GM23338 (cell line): Measurements from ENCODE around the gene PI4K2A. TPM values are rescaled to one million over a fixed set of nuclear protein-coding genes. Genes with fewer than 3 reads are reported as not detected.

ENCODE experiments used
- ATAC-seq: fragments of 200-7000 bp; cut with Tn5 transposase; 3 replicates; pipeline ENCODE4 v1.9.1; 2020
- DNase-seq: peaks from one replicate; pipeline ENCODE4 v3.0.0-alpha.2; 2015; ENCODE audit warnings: low spot score
- H2AFZ ChIP-seq: fragments of 200-600 bp; sonication (generic); 2 replicates; pipeline ENCODE4 v1.8.0; 2016; ENCODE audit warnings: antibody characterized with exemption, mild to moderate bottlenecking, moderate library complexity
- H3F3A ChIP-seq: fragments of 200-600 bp; sonication (generic); replicated peaks from 2 replicates; pipeline ENCODE4 v1.8.0; 2017; ENCODE audit warnings: antibody characterized with exemption, mixed run types, low read depth
- H3K27ac ChIP-seq: fragments of 200-600 bp; sonication (generic); 2 replicates; pipeline ENCODE4 v1.6.1; 2016; ENCODE audit warnings: low read depth
- H3K27me3 ChIP-seq: fragments of 200-600 bp; sonication (generic); 2 replicates; pipeline ENCODE4 v1.8.0; 2016; ENCODE audit warnings: mild to moderate bottlenecking, mixed run types, moderate library complexity; ENCODE audit not compliant: insufficient read depth
- H3K36me3 ChIP-seq: fragments of 200-600 bp; sonication (generic); 2 replicates; pipeline ENCODE4 v1.8.0; 2016; ENCODE audit warnings: mild to moderate bottlenecking; ENCODE audit not compliant: insufficient read depth
- H3K4me1 ChIP-seq: fragments of 200-600 bp; sonication (generic); 2 replicates; pipeline ENCODE4 v1.8.0; 2016; ENCODE audit warnings: mild to moderate bottlenecking, moderate library complexity; ENCODE audit not compliant: insufficient read depth
- H3K4me2 ChIP-seq: fragments of 200-600 bp; sonication (generic); 2 replicates; pipeline ENCODE4 v1.7.1; 2017; ENCODE audit warnings: mixed run types
- H3K4me3 ChIP-seq: fragments of 200-600 bp; sonication (generic); 2 replicates; pipeline ENCODE4 v1.6.1; 2016; ENCODE audit warnings: mixed run types
- H3K79me2 ChIP-seq: fragments of 200-600 bp; sonication (generic); replicated peaks from 2 replicates; pipeline ENCODE4 v1.8.0; 2017; ENCODE audit warnings: mild to moderate bottlenecking; ENCODE audit not compliant: insufficient read depth
- H3K9me2 ChIP-seq: fragments of 200-600 bp; sonication (generic); 2 replicates; pipeline ENCODE4 v1.8.0; 2017; ENCODE audit not compliant: insufficient read depth
- H4K20me1 ChIP-seq: fragments of 200-600 bp; sonication (generic); replicated peaks from 2 replicates; pipeline ENCODE4 v1.8.0; 2017; ENCODE audit warnings: mild to moderate bottlenecking; ENCODE audit not compliant: insufficient read depth
- H3K27ac Mint-ChIP-seq: 2 replicates; pipeline ENCODE4 v1.8.0; 2020; ENCODE audit warnings: inconsistent platforms, mild to moderate bottlenecking, moderate library complexity, mixed read lengths
- H3K27me3 Mint-ChIP-seq: 3 replicates; pipeline ENCODE4 v1.8.0; 2022; ENCODE audit warnings: low read depth, mild to moderate bottlenecking, moderate library complexity, mixed read lengths, inconsistent platforms; ENCODE audit not compliant: insufficient read depth, poor library complexity
- H3K36me3 Mint-ChIP-seq: 3 replicates; pipeline ENCODE4 v1.8.0; 2021; ENCODE audit warnings: low read depth, mild to moderate bottlenecking, inconsistent platforms, moderate library complexity, mixed read lengths
- H3K4me1 Mint-ChIP-seq: 3 replicates; pipeline ENCODE4 v1.8.0; 2020; ENCODE audit warnings: mild to moderate bottlenecking, inconsistent platforms, mixed read lengths
- H3K4me3 Mint-ChIP-seq: 3 replicates; pipeline ENCODE4 v1.8.0; 2021; ENCODE audit warnings: moderate library complexity, mild to moderate bottlenecking, inconsistent platforms, mixed read lengths
- H3K9me3 Mint-ChIP-seq: 3 replicates; pipeline ENCODE4 v1.8.0; 2020; ENCODE audit warnings: moderate library complexity, mild to moderate bottlenecking, inconsistent platforms, mixed read lengths
- CREB1 ChIP-seq: fragments of 250-450 bp; sonication (Bioruptor Pico); IDR thresholded peaks from 2 replicates; pipeline ENCODE4 v1.5.0; 2020; ENCODE audit warnings: low read depth, mild to moderate bottlenecking, moderate library complexity
- EZH2 ChIP-seq: fragments of 200-600 bp; sonication (generic); IDR thresholded peaks from one replicate; pipeline ENCODE4 v1.8.0; 2017; ENCODE audit warnings: antibody characterized with exemption, mild to moderate bottlenecking, low read depth; ENCODE audit not compliant: unreplicated experiment
- JUNB ChIP-seq: IDR thresholded peaks from one replicate; pipeline ENCODE4 v1.6.1; 2016; ENCODE audit warnings: antibody characterized with exemption; ENCODE audit not compliant: unreplicated experiment
- POLR2AphosphoS5 ChIP-seq: IDR thresholded peaks from 2 replicates; pipeline ENCODE4 v1.6.1; 2016; ENCODE audit warnings: antibody characterized with exemption, low read depth
- STAT1 ChIP-seq: IDR thresholded peaks from one replicate; pipeline ENCODE4 v1.6.1; 2016; ENCODE audit warnings: antibody characterized with exemption; ENCODE audit not compliant: unreplicated experiment
- ZNF114 ChIP-seq: fragments of 250-450 bp; sonication (Bioruptor Pico); IDR thresholded peaks from 2 replicates; pipeline ENCODE4 v1.5.0; 2020; ENCODE audit warnings: mild to moderate bottlenecking, moderate library complexity
- ZNF331 ChIP-seq: fragments of 250-450 bp; sonication (Bioruptor Pico); IDR thresholded peaks from 2 replicates; pipeline ENCODE4 v1.5.0; 2020; ENCODE audit warnings: low read depth, mild to moderate bottlenecking, moderate library complexity
- polyA plus RNA-seq: library from polyadenylated mRNA; unstranded; fragments of >200 nt; fragmentation: Nextera tagmentation; extraction: Ambion mirVana; gene quantifications from 2 replicates; pipeline ENCODE4 v1.2.1, GENCODE V29; 2016
- total RNA-seq: library from RNA; depleted of rRNA; stranded (reverse); fragments of >200 nt; shearing (Covaris generic); gene quantifications from 2 replicates; pipeline ENCODE4 v1.2.3, GENCODE V29; 2014
- TF ChIP-seq, protein P1 (sequence below): fragments of 250-450 bp; sonication (Bioruptor Pico); IDR thresholded peaks from 2 replicates; pipeline ENCODE4 v1.5.0; 2020; ENCODE audit warnings: mild to moderate bottlenecking, moderate library complexity
- TF ChIP-seq, protein P2 (sequence below): IDR thresholded peaks from 2 replicates; pipeline ENCODE4 v1.6.1; 2016; ENCODE audit warnings: antibody characterized with exemption

Gene PI4K2A
- total and polyA plus RNA-seq, 2 experiments from 2014 or later: 8.1 to 29.2 TPM

DNA sequence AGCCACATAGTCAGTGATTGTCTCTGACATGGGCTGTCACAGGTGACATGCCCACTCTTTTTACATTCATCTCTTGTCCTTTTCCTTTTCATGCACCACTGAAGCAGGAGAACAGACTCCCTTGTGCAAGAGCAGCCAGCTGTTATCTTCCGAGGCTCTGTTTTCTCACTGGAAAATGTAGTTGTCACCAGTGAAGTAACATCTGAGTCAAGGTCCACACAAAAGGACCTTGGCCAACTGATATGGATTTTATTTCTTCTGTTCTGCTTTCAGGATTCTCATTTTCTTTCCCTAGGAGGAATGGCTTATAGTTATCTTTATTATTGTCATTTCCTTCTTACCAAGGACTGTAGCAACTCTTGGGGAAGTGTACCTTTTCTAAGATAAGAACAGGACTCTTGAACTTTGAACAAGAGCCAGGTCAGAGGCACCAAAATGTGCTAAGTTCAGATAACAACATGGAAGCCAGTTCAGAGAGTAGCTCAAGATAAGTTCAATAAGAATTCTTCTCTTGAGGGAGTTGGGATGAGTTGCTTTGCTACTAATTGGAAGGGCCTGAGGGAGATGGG is 23.9 kb downstream of the PI4K2A start:
- H3K27ac ChIP-seq: no peak overlapping the region

More for the DNA sequence above, 23.9 kb downstream of the PI4K2A start:
- no peak for TF ChIP-seq CREB1 (CRISPR knock-in tag)
- TF ChIP-seq STAT1: no peak
- no peak for TF ChIP-seq ZNF331 (CRISPR knock-in tag)
- TF ChIP-seq, protein P1, sequence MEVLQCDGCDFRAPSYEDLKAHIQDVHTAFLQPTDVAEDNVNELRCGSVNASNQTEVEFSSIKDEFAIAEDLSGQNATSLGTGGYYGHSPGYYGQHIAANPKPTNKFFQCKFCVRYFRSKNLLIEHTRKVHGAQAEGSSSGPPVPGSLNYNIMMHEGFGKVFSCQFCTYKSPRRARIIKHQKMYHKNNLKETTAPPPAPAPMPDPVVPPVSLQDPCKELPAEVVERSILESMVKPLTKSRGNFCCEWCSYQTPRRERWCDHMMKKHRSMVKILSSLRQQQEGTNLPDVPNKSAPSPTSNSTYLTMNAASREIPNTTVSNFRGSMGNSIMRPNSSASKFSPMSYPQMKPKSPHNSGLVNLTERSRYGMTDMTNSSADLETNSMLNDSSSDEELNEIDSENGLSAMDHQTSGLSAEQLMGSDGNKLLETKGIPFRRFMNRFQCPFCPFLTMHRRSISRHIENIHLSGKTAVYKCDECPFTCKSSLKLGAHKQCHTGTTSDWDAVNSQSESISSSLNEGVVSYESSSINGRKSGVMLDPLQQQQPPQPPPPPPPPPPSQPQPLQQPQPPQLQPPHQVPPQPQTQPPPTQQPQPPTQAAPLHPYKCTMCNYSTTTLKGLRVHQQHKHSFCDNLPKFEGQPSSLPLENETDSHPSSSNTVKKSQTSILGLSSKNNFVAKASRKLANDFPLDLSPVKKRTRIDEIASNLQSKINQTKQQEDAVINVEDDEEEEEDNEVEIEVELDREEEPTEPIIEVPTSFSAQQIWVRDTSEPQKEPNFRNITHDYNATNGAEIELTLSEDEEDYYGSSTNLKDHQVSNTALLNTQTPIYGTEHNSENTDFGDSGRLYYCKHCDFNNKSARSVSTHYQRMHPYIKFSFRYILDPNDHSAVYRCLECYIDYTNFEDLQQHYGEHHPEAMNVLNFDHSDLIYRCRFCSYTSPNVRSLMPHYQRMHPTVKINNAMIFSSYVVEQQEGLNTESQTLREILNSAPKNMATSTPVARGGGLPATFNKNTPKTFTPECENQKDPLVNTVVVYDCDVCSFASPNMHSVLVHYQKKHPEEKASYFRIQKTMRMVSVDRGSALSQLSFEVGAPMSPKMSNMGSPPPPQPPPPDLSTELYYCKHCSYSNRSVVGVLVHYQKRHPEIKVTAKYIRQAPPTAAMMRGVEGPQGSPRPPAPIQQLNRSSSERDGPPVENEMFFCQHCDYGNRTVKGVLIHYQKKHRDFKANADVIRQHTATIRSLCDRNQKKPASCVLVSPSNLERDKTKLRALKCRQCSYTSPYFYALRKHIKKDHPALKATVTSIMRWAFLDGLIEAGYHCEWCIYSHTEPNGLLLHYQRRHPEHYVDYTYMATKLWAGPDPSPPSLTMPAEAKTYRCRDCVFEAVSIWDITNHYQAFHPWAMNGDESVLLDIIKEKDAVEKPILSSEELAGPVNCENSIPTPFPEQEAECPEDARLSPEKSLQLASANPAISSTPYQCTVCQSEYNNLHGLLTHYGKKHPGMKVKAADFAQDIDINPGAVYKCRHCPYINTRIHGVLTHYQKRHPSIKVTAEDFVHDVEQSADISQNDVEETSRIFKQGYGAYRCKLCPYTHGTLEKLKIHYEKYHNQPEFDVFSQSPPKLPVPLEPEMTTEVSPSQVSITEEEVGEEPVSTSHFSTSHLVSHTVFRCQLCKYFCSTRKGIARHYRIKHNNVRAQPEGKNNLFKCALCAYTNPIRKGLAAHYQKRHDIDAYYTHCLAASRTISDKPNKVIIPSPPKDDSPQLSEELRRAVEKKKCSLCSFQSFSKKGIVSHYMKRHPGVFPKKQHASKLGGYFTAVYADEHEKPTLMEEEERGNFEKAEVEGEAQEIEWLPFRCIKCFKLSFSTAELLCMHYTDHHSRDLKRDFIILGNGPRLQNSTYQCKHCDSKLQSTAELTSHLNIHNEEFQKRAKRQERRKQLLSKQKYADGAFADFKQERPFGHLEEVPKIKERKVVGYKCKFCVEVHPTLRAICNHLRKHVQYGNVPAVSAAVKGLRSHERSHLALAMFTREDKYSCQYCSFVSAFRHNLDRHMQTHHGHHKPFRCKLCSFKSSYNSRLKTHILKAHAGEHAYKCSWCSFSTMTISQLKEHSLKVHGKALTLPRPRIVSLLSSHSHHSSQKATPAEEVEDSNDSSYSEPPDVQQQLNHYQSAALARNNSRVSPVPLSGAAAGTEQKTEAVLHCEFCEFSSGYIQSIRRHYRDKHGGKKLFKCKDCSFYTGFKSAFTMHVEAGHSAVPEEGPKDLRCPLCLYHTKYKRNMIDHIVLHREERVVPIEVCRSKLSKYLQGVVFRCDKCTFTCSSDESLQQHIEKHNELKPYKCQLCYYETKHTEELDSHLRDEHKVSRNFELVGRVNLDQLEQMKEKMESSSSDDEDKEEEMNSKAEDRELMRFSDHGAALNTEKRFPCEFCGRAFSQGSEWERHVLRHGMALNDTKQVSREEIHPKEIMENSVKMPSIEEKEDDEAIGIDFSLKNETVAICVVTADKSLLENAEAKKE (CRISPR knock-in tag): no peak
- no peak for TF ChIP-seq POLR2AphosphoS5
- TF ChIP-seq, protein P2, sequence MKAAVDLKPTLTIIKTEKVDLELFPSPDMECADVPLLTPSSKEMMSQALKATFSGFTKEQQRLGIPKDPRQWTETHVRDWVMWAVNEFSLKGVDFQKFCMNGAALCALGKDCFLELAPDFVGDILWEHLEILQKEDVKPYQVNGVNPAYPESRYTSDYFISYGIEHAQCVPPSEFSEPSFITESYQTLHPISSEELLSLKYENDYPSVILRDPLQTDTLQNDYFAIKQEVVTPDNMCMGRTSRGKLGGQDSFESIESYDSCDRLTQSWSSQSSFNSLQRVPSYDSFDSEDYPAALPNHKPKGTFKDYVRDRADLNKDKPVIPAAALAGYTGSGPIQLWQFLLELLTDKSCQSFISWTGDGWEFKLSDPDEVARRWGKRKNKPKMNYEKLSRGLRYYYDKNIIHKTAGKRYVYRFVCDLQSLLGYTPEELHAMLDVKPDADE: no peak
- TF ChIP-seq EZH2: no peak
- no peak for TF ChIP-seq ZNF114
- no peak for TF ChIP-seq JUNB
- no peak overlapping the region for H2AFZ ChIP-seq
- no peaks in the 10 kb centered on the region for H3F3A ChIP-seq
- Mint-ChIP-seq H3K4me1 (no peaks in the 10 kb centered on the region), H3K9me3 (no peaks in the 10 kb centered on the region), H3K4me3 (no peak overlapping the region), H3K27ac (no peak overlapping the region), H3K36me3 (peaks cover 65% of the 10 kb centered on the region), H3K27me3 (no peaks in the 10 kb centered on the region)
- DNase-seq: no peak
- H3K36me3 ChIP-seq: peaks cover 24% of the 10 kb centered on the region
- peaks cover 5% of the 10 kb centered on the region; the same call in 1 of the 2 replicates for H4K20me1 ChIP-seq
- H3K4me1 ChIP-seq: no peaks in the 10 kb centered on the region
- H3K4me2 ChIP-seq: no peak overlapping the region
- no peak for ATAC-seq
- H3K27me3 ChIP-seq: no peaks in the 10 kb centered on the region
- no peak overlapping the region for H3K4me3 ChIP-seq
- no peaks in the 10 kb centered on the region for H3K79me2 ChIP-seq
- no peaks in the 10 kb centered on the region for H3K9me2 ChIP-seq
